ENCODE results near the gene FOXRED2. TPM values are rescaled to one million over a fixed set of nuclear protein-coding genes. Genes with fewer than 3 reads are reported as not detected.

Gene FOXRED2
- total RNA-seq, 1 donor from 2014 or later = 4.7 TPM

GRCh38 chr22:36465232-36466021, 41.4 kb downstream of the FOXRED2 start:
- H3K4me1 ChIP-seq = no peaks in the 10 kb centered on the region
- no peaks in the 10 kb centered on the region for H3F3A ChIP-seq (ENCODE audit: low read depth)
- no peaks in the 10 kb centered on the region for H4K20me1 ChIP-seq (ENCODE audit: low read depth)
- TF ChIP-seq EZH2 (IDR thresholded peaks at IDR 0.05) = no peak
- TF ChIP-seq CTCF (IDR thresholded peaks at IDR 0.05) = no peak
- no peak for TF ChIP-seq EZH2phosphoT487 (IDR thresholded peaks at IDR 0.05)
- no peaks in the 10 kb centered on the region for H3K9me3 ChIP-seq (ENCODE audit: low read depth)
- H3K9ac ChIP-seq = no peak overlapping the region
- no peaks in the 10 kb centered on the region for H3K27me3 Mint-ChIP-seq (ENCODE audit: insufficient read depth, low read depth)
- H3K36me3 Mint-ChIP-seq = no peaks in the 10 kb centered on the region
- H3K4me2 ChIP-seq = no peak overlapping the region
- no peaks in the 10 kb centered on the region for H3K9me3 Mint-ChIP-seq
- H3K79me2 ChIP-seq (ENCODE audit: low read depth) = no peaks in the 10 kb centered on the region
- H3K4me3 ChIP-seq = no peak overlapping the region
- H3K4me3 Mint-ChIP-seq = no peak overlapping the region
- H3K36me3 ChIP-seq = no peaks in the 10 kb centered on the region
- peaks cover 10% of the 10 kb centered on the region for H3K4me1 Mint-ChIP-seq
- H3K27ac Mint-ChIP-seq = no peak overlapping the region
- no peaks in the 10 kb centered on the region for H3K27me3 ChIP-seq
- no peak overlapping the region for H2AFZ ChIP-seq (replicated peaks)
- no peak for DNase-seq (ENCODE audit: low spot score)
- no peak overlapping the region for H3K27ac ChIP-seq

- DNase-seq (ENCODE audit: low spot score) = no peak
- Mint-ChIP-seq H3K36me3 (no peaks in the 10 kb centered on the region), H3K27ac (no peak overlapping the region), H3K4me3 (no peak overlapping the region), H3K27me3 (ENCODE audit: insufficient read depth, low read depth) (no peaks in the 10 kb centered on the region), H3K4me1 (peaks cover 15% of the 10 kb centered on the region), H3K9me3 (no peaks in the 10 kb centered on the region)
- Histone ChIP-seq H3K4me1 (peaks cover 2% of the 10 kb centered on the region), H3K27ac (no peak overlapping the region), H2AFZ (replicated peaks) (no peak overlapping the region), H3K79me2 (ENCODE audit: low read depth) (no peaks in the 10 kb centered on the region), H3K36me3 (no peaks in the 10 kb centered on the region), H3K9ac (no peak overlapping the region), H3K9me3 (ENCODE audit: low read depth) (no peaks in the 10 kb centered on the region), H4K20me1 (ENCODE audit: low read depth) (no peaks in the 10 kb centered on the region), H3F3A (ENCODE audit: low read depth) (peaks cover under 1% of the 10 kb centered on the region), H3K4me3 (no peak overlapping the region), H3K4me2 (no peak overlapping the region), H3K27me3 (no peaks in the 10 kb centered on the region)
- TF ChIP-seq EZH2phosphoT487 (IDR thresholded peaks at IDR 0.05) = no peak
- no peak for TF ChIP-seq EZH2 (IDR thresholded peaks at IDR 0.05)
- TF ChIP-seq CTCF (IDR thresholded peaks at IDR 0.05) = no peak
These were observed 42.1 kb downstream of the FOXRED2 start for GRCh38 chr22:36464715-36465231.

DNA sequence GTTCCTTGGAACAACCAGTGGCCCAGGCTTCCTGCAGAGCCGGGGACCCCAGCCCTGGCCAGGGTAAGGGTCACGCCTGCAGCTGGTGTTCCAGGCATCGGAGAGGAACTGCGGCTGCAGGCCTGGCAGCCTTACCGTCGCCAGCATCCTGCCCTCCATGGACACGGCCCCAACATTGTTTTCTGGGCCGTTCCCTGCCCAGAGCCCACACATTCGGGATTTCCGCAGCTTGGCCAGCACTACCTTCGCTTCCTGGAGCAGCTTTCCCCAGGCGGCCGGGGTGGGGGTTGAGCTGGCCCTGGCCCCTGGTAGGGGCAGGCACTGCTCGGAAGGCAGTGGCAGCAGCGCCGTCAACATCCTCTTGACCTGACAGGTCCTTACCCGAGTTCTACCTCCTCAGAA, 43.1 kb downstream of the FOXRED2 start:
- Histone ChIP-seq H3K27ac (no peak overlapping the region), H3K9ac (no peak overlapping the region), H4K20me1 (ENCODE audit: low read depth) (no peaks in the 10 kb centered on the region), H3K9me3 (ENCODE audit: low read depth) (no peaks in the 10 kb centered on the region), H3F3A (ENCODE audit: low read depth) (peaks cover 10% of the 10 kb centered on the region), H2AFZ (replicated peaks) (no peak overlapping the region), H3K4me1 (peaks cover 7% of the 10 kb centered on the region), H3K27me3 (no peaks in the 10 kb centered on the region), H3K79me2 (ENCODE audit: low read depth) (no peaks in the 10 kb centered on the region), H3K4me2 (no peak overlapping the region), H3K4me3 (no peak overlapping the region), H3K36me3 (no peaks in the 10 kb centered on the region)
- no peaks in the 10 kb centered on the region for H3K36me3 Mint-ChIP-seq
- H3K4me3 Mint-ChIP-seq = no peak overlapping the region
- DNase-seq (ENCODE audit: low spot score) = no peak
- H3K27me3 Mint-ChIP-seq (ENCODE audit: insufficient read depth, low read depth) = no peaks in the 10 kb centered on the region
- peaks cover 22% of the 10 kb centered on the region for H3K4me1 Mint-ChIP-seq
- TF ChIP-seq EZH2phosphoT487 (IDR thresholded peaks at IDR 0.05) = no peak
- TF ChIP-seq CTCF (IDR thresholded peaks at IDR 0.05) = no peak
- no peak for TF ChIP-seq EZH2 (IDR thresholded peaks at IDR 0.05)
- H3K27ac Mint-ChIP-seq = no peak overlapping the region
- H3K9me3 Mint-ChIP-seq = no peaks in the 10 kb centered on the region

Measured in neural progenitor cell (in vitro differentiated cells).